WTC11 (cell line): ENCODE data around the gene PITPNC1. TPM values are rescaled to one million over a fixed set of nuclear protein-coding genes. Genes with fewer than 3 reads are reported as not detected.
"Not testable (repeated sequence)": the region's sequence is repeated elsewhere in the genome, so short reads cannot be mapped to it uniquely, and the experiment has no call there.

Experiments used
- ATAC-seq: fragments of 200-7000 bp; cut with Tn5 transposase; 2 replicates; pipeline ENCODE4 v1.10.0; 2021; ENCODE audit warnings: mild to moderate bottlenecking, moderate library complexity
- CTCF ChIA-PET: fragments of 300-600 bp; sonication (Branson Sonifier 250); formaldehyde crosslinking; loops from one replicate; lab custom pipeline; 2021; ENCODE audit warnings: antibody characterized with exemption; lab: Charles Lee
- POLR2A ChIA-PET: fragments of 350-600 bp; sonication (Branson Sonifier 250); formaldehyde crosslinking; loops from one replicate; lab custom pipeline; 2021; ENCODE audit warnings: antibody characterized with exemption; lab: Charles Lee
- DNase-seq: peaks from one replicate; pipeline ENCODE4 v3.0.0; 2021; ENCODE audit warnings: low spot score
- H3K27ac Mint-ChIP-seq: 2 replicates; pipeline ENCODE4 v1.8.0; 2021; ENCODE audit warnings: mixed read lengths
- H3K27me3 Mint-ChIP-seq: 2 replicates; pipeline ENCODE4 v1.8.0; 2021; ENCODE audit warnings: low read depth, mild to moderate bottlenecking, moderate library complexity, mixed read lengths
- H3K36me3 Mint-ChIP-seq: 2 replicates; pipeline ENCODE4 v1.8.0; 2021; ENCODE audit warnings: mixed read lengths
- H3K4me1 Mint-ChIP-seq: 2 replicates; pipeline ENCODE4 v1.8.0; 2022; ENCODE audit warnings: mixed read lengths
- H3K4me3 Mint-ChIP-seq: 2 replicates; pipeline ENCODE4 v1.8.0; 2021; ENCODE audit warnings: mild to moderate bottlenecking, moderate library complexity, mixed read lengths
- H3K9me3 Mint-ChIP-seq: 2 replicates; pipeline ENCODE4 v1.8.0; 2021; ENCODE audit warnings: mixed read lengths
- CREB1 ChIP-seq: sonication (generic); formaldehyde crosslinking; IDR thresholded peaks from 2 replicates; pipeline ENCODE4 v1.8.0; 2023; ENCODE audit warnings: mild to moderate bottlenecking, missing genetic modification reagents
- GTF2I ChIP-seq: fragments of 250-450 bp; sonication (Bioruptor Pico); conservative IDR thresholded peaks from 2 replicates; pipeline ENCODE4 v1.4.0; 2021; ENCODE audit warnings: mild to moderate bottlenecking
- JAZF1 ChIP-seq: fragments of 250-450 bp; sonication (Bioruptor Pico); IDR thresholded peaks from 2 replicates; pipeline ENCODE4 v1.9.0; 2021; ENCODE audit warnings: moderate library complexity, mild to moderate bottlenecking, inconsistent platforms
- JUN ChIP-seq: sonication (generic); formaldehyde crosslinking; IDR thresholded peaks from 2 replicates; pipeline ENCODE4 v1.8.0; 2023; ENCODE audit warnings: mild to moderate bottlenecking, missing genetic modification reagents
- MYBL2 ChIP-seq: sonication (generic); formaldehyde crosslinking; IDR thresholded peaks from 2 replicates; pipeline ENCODE4 v1.8.1; 2023; ENCODE audit warnings: mild to moderate bottlenecking, moderate library complexity, missing genetic modification reagents
- NFATC4 ChIP-seq: fragments of 250-450 bp; sonication (Bioruptor Pico); IDR thresholded peaks from 2 replicates; pipeline ENCODE4 v1.9.0; 2021; ENCODE audit warnings: mild to moderate bottlenecking
- NR2C2 ChIP-seq: sonication (generic); formaldehyde crosslinking; IDR thresholded peaks from 2 replicates; pipeline ENCODE4 v1.8.0; 2022; ENCODE audit warnings: mild to moderate bottlenecking, missing genetic modification reagents
- NR3C1 ChIP-seq: sonication (generic); formaldehyde crosslinking; conservative IDR thresholded peaks from 2 replicates; pipeline ENCODE4 v1.8.1; 2023; ENCODE audit warnings: low read depth, mild to moderate bottlenecking, missing genetic modification reagents
- SMAD4 ChIP-seq: sonication (generic); formaldehyde crosslinking; IDR thresholded peaks from 2 replicates; pipeline ENCODE4 v1.8.0; 2022; ENCODE audit warnings: mild to moderate bottlenecking, missing genetic modification reagents
- SP1 ChIP-seq: sonication (generic); formaldehyde crosslinking; conservative IDR thresholded peaks from 2 replicates; pipeline ENCODE4 v1.8.1; 2022; ENCODE audit warnings: missing genetic modification reagents
- TP53 ChIP-seq: sonication (generic); formaldehyde crosslinking; IDR thresholded peaks from 2 replicates; pipeline ENCODE4 v1.8.1; 2023; ENCODE audit warnings: mild to moderate bottlenecking, missing genetic modification reagents
- ZBTB21 ChIP-seq: sonication (generic); formaldehyde crosslinking; IDR thresholded peaks from 2 replicates; pipeline ENCODE4 v1.8.1; 2023; ENCODE audit warnings: mild to moderate bottlenecking, missing genetic modification reagents, borderline replicate concordance
- ZNF219 ChIP-seq: sonication (generic); formaldehyde crosslinking; IDR thresholded peaks from 2 replicates; pipeline ENCODE4 v1.8.0; 2023; ENCODE audit warnings: missing genetic modification reagents, mild to moderate bottlenecking, borderline replicate concordance
- total RNA-seq: library from RNA; stranded (reverse); gene quantifications from 3 replicates; pipeline ENCODE4 v1.2.3, GENCODE V29; 2021
- TF ChIP-seq, protein P1 (sequence below): sonication (generic); formaldehyde crosslinking; conservative IDR thresholded peaks from 2 replicates; pipeline ENCODE4 v1.8.1; 2022; ENCODE audit warnings: mild to moderate bottlenecking, missing genetic modification reagents
- TF ChIP-seq, protein P2 (sequence below): fragments of 250-450 bp; sonication (Bioruptor Pico); IDR thresholded peaks from 2 replicates; pipeline ENCODE4 v1.8.0; 2021; ENCODE audit warnings: mild to moderate bottlenecking
- TF ChIP-seq, protein P3 (sequence below): sonication (generic); formaldehyde crosslinking; IDR thresholded peaks from 2 replicates; pipeline ENCODE4 v1.8.1; 2022; ENCODE audit warnings: mild to moderate bottlenecking, missing genetic modification reagents, moderate library complexity, borderline replicate concordance
- TF ChIP-seq, protein P4 (sequence below): fragments of 250-450 bp; sonication (Bioruptor Pico); IDR thresholded peaks from 2 replicates; pipeline ENCODE4 v1.9.0; 2021; ENCODE audit warnings: mild to moderate bottlenecking
- TF ChIP-seq, protein P5 (sequence below): sonication (generic); formaldehyde crosslinking; IDR thresholded peaks from 2 replicates; pipeline ENCODE4 v1.8.1; 2023; ENCODE audit warnings: mild to moderate bottlenecking, missing genetic modification reagents, borderline replicate concordance
- TF ChIP-seq, protein P6 (sequence below): sonication (generic); formaldehyde crosslinking; IDR thresholded peaks from 2 replicates; pipeline ENCODE4 v1.8.1; 2023; ENCODE audit warnings: mild to moderate bottlenecking, missing genetic modification reagents, moderate library complexity

The PITPNC1 gene
- total RNA-seq, 1 experiment from 2014 or later: 39.8 TPM

DNA sequence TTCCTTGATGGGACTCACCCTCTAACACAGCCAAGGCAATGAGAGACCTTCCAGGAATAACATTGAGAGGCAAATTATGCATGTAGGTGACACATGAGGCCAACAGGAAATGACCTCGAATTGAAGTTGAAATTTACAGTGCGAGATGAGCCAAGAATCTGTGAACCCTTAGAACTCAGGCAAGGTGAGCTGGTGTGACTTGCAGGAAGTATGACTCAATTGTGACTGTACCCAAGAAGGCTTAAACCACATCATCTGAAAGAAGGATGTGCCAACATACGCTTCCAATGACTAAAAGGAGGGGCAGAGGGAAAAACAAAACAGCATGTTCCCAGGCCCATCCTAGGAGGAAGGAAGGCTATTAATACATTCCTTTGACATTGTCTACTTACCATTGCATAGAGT lies 44.8 kb downstream of the PITPNC1 start:
- CTCF ChIA-PET: no interaction called here
- Mint-ChIP-seq H3K27ac (peak overlapping the region; percentile 74), H3K27me3 (no peaks in the 10 kb centered on the region), H3K4me3 (no peak overlapping the region), H3K36me3 (0 out of 2 replicates have a peak, but pooled peaks cover 6% of the 10 kb centered on the region), H3K9me3 (peaks cover 7% of the 10 kb centered on the region), H3K4me1 (peaks cover 36% of the 10 kb centered on the region)
- no peak; the same call in 1 of the 2 replicates for ATAC-seq
- TF ChIP-seq MYBL2 (CRISPR knock-in tag) (no peak), SP1 (CRISPR knock-in tag) (no peak), NFATC4 (CRISPR knock-in tag) (no peak), GTF2I (CRISPR knock-in tag) (no peak)
- TF ChIP-seq, protein P1, sequence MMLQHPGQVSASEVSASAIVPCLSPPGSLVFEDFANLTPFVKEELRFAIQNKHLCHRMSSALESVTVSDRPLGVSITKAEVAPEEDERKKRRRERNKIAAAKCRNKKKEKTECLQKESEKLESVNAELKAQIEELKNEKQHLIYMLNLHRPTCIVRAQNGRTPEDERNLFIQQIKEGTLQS (CRISPR knock-in tag): no peak
- TF ChIP-seq, protein P2, sequence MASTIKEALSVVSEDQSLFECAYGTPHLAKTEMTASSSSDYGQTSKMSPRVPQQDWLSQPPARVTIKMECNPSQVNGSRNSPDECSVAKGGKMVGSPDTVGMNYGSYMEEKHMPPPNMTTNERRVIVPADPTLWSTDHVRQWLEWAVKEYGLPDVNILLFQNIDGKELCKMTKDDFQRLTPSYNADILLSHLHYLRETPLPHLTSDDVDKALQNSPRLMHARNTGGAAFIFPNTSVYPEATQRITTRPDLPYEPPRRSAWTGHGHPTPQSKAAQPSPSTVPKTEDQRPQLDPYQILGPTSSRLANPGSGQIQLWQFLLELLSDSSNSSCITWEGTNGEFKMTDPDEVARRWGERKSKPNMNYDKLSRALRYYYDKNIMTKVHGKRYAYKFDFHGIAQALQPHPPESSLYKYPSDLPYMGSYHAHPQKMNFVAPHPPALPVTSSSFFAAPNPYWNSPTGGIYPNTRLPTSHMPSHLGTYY (CRISPR knock-in tag): no peak
- POLR2A ChIA-PET: no interaction called here
- no peak for DNase-seq

DNA sequence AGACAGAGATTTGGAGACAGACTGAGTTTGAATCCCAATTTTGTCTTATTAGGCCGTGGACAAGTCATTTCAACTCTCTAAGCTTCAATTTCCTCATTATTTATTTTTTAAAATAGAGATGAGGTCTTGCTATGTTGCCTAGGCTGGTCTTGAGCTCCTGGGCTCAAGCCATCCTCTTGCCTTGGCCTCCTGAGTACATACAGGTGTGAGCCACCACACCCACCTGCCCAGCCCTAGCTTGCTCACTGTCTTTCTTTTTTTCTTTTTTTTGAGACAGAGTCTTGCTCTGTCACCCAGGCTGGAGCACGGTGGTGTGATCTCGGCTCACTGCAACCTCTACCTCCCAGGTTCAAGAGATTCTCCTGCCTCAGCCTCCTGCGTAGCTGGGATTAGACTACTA lies 45.2 kb downstream of the PITPNC1 start:
- CTCF ChIA-PET, ATAC-seq: not testable (repeated sequence)

DNA sequence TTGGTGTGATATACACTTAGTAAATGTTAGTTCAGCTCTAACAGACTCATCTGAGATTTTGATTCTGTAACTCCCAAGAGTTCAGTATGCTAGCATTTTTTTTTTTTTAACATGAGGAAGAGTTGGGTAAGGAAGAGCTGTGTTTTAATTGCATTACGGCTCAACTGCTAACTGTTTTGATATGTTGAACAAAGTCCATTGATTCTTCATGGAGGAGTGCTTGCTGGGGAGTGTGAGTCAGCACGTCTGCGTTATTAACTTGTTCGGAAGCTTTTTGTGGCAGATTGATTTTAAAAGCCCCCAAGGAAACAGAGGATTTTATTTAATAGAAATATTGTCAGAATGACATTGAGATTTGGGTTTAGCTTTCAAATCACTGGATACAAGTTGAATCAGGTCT lies 45.8 kb downstream of the PITPNC1 start:
- ATAC-seq (no peak), DNase-seq (no peak)
- H3K27me3 Mint-ChIP-seq: no peaks in the 10 kb centered on the region
- no peak overlapping the region for H3K4me3 Mint-ChIP-seq
- CTCF ChIA-PET: no interaction called here
- peaks cover 7% of the 10 kb centered on the region for H3K9me3 Mint-ChIP-seq
- H3K36me3 Mint-ChIP-seq: 0 out of 2 replicates have a peak, but pooled peaks cover 6% of the 10 kb centered on the region
- H3K4me1 Mint-ChIP-seq: peaks cover 36% of the 10 kb centered on the region
- POLR2A ChIA-PET: no interaction called here
- H3K27ac Mint-ChIP-seq: peak overlapping the region; percentile 50; the same call in 1 of the 2 replicates
- TF ChIP-seq, protein P3, sequence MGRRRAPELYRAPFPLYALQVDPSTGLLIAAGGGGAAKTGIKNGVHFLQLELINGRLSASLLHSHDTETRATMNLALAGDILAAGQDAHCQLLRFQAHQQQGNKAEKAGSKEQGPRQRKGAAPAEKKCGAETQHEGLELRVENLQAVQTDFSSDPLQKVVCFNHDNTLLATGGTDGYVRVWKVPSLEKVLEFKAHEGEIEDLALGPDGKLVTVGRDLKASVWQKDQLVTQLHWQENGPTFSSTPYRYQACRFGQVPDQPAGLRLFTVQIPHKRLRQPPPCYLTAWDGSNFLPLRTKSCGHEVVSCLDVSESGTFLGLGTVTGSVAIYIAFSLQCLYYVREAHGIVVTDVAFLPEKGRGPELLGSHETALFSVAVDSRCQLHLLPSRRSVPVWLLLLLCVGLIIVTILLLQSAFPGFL (CRISPR knock-in tag): no peak
- no peak for TF ChIP-seq NR2C2 (CRISPR knock-in tag)
- TF ChIP-seq, protein P4, sequence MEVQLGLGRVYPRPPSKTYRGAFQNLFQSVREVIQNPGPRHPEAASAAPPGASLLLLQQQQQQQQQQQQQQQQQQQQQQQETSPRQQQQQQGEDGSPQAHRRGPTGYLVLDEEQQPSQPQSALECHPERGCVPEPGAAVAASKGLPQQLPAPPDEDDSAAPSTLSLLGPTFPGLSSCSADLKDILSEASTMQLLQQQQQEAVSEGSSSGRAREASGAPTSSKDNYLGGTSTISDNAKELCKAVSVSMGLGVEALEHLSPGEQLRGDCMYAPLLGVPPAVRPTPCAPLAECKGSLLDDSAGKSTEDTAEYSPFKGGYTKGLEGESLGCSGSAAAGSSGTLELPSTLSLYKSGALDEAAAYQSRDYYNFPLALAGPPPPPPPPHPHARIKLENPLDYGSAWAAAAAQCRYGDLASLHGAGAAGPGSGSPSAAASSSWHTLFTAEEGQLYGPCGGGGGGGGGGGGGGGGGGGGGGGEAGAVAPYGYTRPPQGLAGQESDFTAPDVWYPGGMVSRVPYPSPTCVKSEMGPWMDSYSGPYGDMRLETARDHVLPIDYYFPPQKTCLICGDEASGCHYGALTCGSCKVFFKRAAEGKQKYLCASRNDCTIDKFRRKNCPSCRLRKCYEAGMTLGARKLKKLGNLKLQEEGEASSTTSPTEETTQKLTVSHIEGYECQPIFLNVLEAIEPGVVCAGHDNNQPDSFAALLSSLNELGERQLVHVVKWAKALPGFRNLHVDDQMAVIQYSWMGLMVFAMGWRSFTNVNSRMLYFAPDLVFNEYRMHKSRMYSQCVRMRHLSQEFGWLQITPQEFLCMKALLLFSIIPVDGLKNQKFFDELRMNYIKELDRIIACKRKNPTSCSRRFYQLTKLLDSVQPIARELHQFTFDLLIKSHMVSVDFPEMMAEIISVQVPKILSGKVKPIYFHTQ (CRISPR knock-in tag): no peak
- TF ChIP-seq, protein P2 (CRISPR knock-in tag): no peak
- TF ChIP-seq ZBTB21 (CRISPR knock-in tag): no peak
- TF ChIP-seq, protein P5, sequence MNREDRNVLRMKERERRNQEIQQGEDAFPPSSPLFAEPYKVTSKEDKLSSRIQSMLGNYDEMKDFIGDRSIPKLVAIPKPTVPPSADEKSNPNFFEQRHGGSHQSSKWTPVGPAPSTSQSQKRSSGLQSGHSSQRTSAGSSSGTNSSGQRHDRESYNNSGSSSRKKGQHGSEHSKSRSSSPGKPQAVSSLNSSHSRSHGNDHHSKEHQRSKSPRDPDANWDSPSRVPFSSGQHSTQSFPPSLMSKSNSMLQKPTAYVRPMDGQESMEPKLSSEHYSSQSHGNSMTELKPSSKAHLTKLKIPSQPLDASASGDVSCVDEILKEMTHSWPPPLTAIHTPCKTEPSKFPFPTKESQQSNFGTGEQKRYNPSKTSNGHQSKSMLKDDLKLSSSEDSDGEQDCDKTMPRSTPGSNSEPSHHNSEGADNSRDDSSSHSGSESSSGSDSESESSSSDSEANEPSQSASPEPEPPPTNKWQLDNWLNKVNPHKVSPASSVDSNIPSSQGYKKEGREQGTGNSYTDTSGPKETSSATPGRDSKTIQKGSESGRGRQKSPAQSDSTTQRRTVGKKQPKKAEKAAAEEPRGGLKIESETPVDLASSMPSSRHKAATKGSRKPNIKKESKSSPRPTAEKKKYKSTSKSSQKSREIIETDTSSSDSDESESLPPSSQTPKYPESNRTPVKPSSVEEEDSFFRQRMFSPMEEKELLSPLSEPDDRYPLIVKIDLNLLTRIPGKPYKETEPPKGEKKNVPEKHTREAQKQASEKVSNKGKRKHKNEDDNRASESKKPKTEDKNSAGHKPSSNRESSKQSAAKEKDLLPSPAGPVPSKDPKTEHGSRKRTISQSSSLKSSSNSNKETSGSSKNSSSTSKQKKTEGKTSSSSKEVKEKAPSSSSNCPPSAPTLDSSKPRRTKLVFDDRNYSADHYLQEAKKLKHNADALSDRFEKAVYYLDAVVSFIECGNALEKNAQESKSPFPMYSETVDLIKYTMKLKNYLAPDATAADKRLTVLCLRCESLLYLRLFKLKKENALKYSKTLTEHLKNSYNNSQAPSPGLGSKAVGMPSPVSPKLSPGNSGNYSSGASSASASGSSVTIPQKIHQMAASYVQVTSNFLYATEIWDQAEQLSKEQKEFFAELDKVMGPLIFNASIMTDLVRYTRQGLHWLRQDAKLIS (CRISPR knock-in tag): no peak
- TF ChIP-seq ZNF219: no peak
- no peak for TF ChIP-seq NR3C1 (CRISPR knock-in tag)
- TF ChIP-seq CREB1 (CRISPR knock-in tag): no peak
- TF ChIP-seq TP53: no peak
- TF ChIP-seq SMAD4: no peak
- TF ChIP-seq JUN (CRISPR knock-in tag): no peak
- TF ChIP-seq, protein P6, sequence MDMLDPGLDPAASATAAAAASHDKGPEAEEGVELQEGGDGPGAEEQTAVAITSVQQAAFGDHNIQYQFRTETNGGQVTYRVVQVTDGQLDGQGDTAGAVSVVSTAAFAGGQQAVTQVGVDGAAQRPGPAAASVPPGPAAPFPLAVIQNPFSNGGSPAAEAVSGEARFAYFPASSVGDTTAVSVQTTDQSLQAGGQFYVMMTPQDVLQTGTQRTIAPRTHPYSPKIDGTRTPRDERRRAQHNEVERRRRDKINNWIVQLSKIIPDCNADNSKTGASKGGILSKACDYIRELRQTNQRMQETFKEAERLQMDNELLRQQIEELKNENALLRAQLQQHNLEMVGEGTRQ (CRISPR knock-in tag): no peak
- TF ChIP-seq, protein P1 (CRISPR knock-in tag): no peak
- no peak for TF ChIP-seq JAZF1 (CRISPR knock-in tag)

More for the DNA sequence above, 45.2 kb downstream of the PITPNC1 start:
- H3K4me1 Mint-ChIP-seq: peaks cover 36% of the 10 kb centered on the region
- POLR2A ChIA-PET, H3K36me3 Mint-ChIP-seq, DNase-seq, H3K4me3 Mint-ChIP-seq, H3K9me3 Mint-ChIP-seq, H3K27me3 Mint-ChIP-seq: not testable (repeated sequence)
- 0 out of 2 replicates have a peak overlapping the region, but pooled peaks have one; percentile 50 for H3K27ac Mint-ChIP-seq
